K562 treated with DMSO at 1 percent for 4 hours (cell line): ENCODE measurements around the gene SPPL3. TPM values are rescaled to one million over a fixed set of nuclear protein-coding genes. Genes with fewer than 3 reads are reported as not detected.

Experiments
- total RNA-seq: library from RNA; unstranded; fragments of 300-600 nt; gene quantifications from 2 replicates; pipeline ENCODE4 v1.2.3, GENCODE V29; 2022; ENCODE audit not compliant: insufficient read depth

SPPL3 gene
- 16.9 and 19.2 TPM in 2 replicates for total RNA-seq

GRCh38 chr12:120904197-120904773 lies at the start of gene SPPL3:
TSS of gene SPPL3 (minus strand) at chr12:120904358. CDS start at chr12:120903867, 491 bp downstream.

DNA sequence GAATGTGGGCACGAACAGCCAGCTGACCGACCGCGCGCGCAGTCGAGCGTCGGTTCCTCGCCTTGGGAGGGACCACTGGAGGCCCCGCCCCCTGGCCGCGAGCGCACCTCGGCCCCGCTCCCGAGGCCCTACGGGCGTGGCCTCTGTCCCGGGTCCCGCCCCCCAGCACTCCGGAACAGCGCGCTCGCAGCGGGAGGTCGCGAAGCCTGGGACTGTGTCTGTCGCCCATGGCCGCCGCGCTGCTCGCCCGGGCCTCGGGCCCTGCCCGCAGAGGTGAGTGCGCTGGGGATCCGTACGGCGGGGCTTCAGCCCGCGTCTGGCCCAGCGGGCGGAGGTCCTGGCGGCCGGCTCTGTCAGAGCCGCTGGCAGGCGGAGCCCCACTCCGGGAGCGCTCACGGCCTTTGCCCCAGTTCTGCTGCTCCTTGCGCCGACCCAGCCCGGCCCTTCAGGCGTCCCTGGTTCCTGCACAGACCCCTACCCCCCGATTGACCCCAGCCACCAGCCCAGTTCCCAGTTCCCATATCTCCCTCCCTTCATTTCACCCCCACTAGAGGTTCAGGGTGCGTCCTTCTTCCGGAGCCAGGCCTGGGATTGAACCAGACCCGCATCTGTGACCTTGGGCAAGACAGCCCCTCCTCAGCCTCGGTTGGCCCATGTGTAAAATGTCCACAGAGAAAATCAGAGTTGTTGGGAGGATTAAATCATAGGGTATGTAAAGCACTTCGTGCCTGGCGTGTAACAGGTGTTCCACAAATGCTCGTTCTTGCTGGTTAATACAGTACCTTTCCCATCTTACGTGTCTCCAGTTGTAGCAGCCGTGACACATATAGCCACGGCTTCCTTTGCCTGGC lies 178.3 kb downstream of the SPPL3 start, which contains the start of gene ACADS:
Gene ACADS (plus strand): TSS at position 168 of the 851 bp plus-strand sequence. CDS start 60 bp downstream, at position 228.

Other genes with a start within 250 kb of the SPPL3 start
- 47.7 and 57.0 TPM in 2 replicates for gene MLEC, start 217.2 kb downstream of the SPPL3 start, total RNA-seq
- gene UNC119B, start 193.9 kb downstream of the SPPL3 start, total RNA-seq = 20.1 and 27.9 TPM in 2 replicates
- gene ACADS, start 178.5 kb downstream of the SPPL3 start, total RNA-seq = 20.7 and 35.2 TPM in 2 replicates
- not detected in 2 replicates for gene HNF1A, start 74.2 kb upstream of the SPPL3 start, total RNA-seq
- 4.9 and 6.1 TPM in 2 replicates for gene C12orf43, start 112.1 kb upstream of the SPPL3 start, total RNA-seq
- gene OASL, start 134.9 kb upstream of the SPPL3 start, total RNA-seq = not detected in 2 replicates
- 9.2 and 17.8 TPM in 2 replicates for gene P2RX7, start 228.5 kb upstream of the SPPL3 start, total RNA-seq